ENCODE measurements around the gene COL4A2. TPM values are rescaled to one million over a fixed set of nuclear protein-coding genes. Genes with fewer than 3 reads are reported as not detected.

The COL4A2 gene
- total RNA-seq, 1 donor from 2014 or later, result 511 TPM

DNA sequence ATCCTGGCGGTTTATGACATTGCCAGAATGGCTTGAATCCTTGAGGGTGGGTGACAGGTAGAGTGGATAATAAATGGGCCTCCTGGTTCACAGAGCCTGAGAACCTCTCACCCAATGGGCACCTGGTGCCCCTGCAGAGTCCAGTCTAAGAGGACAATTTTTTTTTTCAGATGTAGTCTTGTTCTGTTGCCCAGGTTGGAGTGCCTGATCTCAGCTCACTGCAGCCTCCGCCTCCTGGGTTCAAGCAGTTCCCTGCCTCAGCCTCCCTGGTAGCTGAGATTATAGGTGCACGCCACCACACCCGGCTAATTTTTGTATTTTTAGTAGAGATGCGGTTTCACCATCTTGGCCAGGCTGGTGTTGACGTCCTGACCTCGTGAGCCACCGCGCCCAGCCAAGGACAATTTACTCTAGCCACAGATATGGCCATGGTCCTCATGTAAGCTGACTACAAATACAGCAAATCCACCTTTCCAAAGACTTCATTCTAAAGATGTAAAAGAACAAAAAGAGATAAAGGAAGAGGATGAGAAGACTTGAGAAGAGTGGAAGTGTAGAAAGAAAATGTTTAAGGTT lies 33.0 kb downstream of the COL4A2 start:
- peak overlapping the region in 1 of 3 donors; percentile 60 for H3K9ac ChIP-seq (ENCODE audit: low read depth in 1 of 3, low read length in 3 of 3)
- peak overlapping the region; percentile 87 for H3K27ac ChIP-seq (ENCODE audit: low read depth, low read length)
- H3K4me1 ChIP-seq (ENCODE audit: control insufficient read depth in 3 of 3, insufficient read depth in 3 of 3, low read length in 3 of 3), result peaks cover 36 to 51% (median 44%) of the 10 kb centered on the region in 3 donors
- peaks cover 5 to 16% (median 15%) of the 10 kb centered on the region in 3 donors for H3K27me3 ChIP-seq (ENCODE audit: control insufficient read depth in 3 of 3, insufficient read depth in 3 of 3, low read length in 3 of 3)
- H3K4me3 ChIP-seq (ENCODE audit: low read length in 3 of 3), result peak overlapping the region in 1 of 3 donors; percentile 34
- H3K9me3 ChIP-seq (ENCODE audit: control insufficient read depth in 3 of 3, low read length in 3 of 3), result no peaks in the 10 kb centered on the region
- H3K36me3 ChIP-seq (ENCODE audit: control insufficient read depth in 3 of 3, insufficient read depth in 3 of 3, low read length in 3 of 3), result no peaks in the 10 kb centered on the region

GRCh38 chr13:110340812-110341444 lies 33.8 kb downstream of the COL4A2 start:
- no peaks in the 10 kb centered on the region for H3K9me3 ChIP-seq (ENCODE audit: control insufficient read depth in 3 of 3, low read length in 3 of 3)
- H3K9ac ChIP-seq (ENCODE audit: low read depth in 1 of 3, low read length in 3 of 3), result peak overlapping the region in 2 of 3 donors; percentile 50 to 60
- H3K27me3 ChIP-seq (ENCODE audit: control insufficient read depth in 3 of 3, insufficient read depth in 3 of 3, low read length in 3 of 3), result peaks cover 5 to 22% (median 15%) of the 10 kb centered on the region in 3 donors
- H3K36me3 ChIP-seq (ENCODE audit: control insufficient read depth in 3 of 3, insufficient read depth in 3 of 3, low read length in 3 of 3), result no peaks in the 10 kb centered on the region
- peak overlapping the region; percentile 34 to 41 (median 35) for H3K4me3 ChIP-seq (ENCODE audit: low read length in 3 of 3)
- peak overlapping the region; percentile 87 for H3K27ac ChIP-seq (ENCODE audit: low read depth, low read length)
- peaks cover 36 to 51% (median 44%) of the 10 kb centered on the region in 3 donors for H3K4me1 ChIP-seq (ENCODE audit: control insufficient read depth in 3 of 3, insufficient read depth in 3 of 3, low read length in 3 of 3)

GRCh38 chr13:110341445-110342244 lies 34.6 kb downstream of the COL4A2 start:
- peaks cover 31 to 48% (median 44%) of the 10 kb centered on the region in 3 donors for H3K4me1 ChIP-seq (ENCODE audit: control insufficient read depth in 3 of 3, insufficient read depth in 3 of 3, low read length in 3 of 3)
- no peaks in the 10 kb centered on the region for H3K9me3 ChIP-seq (ENCODE audit: control insufficient read depth in 3 of 3, low read length in 3 of 3)
- peak overlapping the region in 2 of 3 donors; percentile 27 to 50 for H3K9ac ChIP-seq (ENCODE audit: low read depth in 1 of 3, low read length in 3 of 3)
- peak overlapping the region; percentile 87 for H3K27ac ChIP-seq (ENCODE audit: low read depth, low read length)
- peak overlapping the region; percentile 18 to 41 (median 35) for H3K4me3 ChIP-seq (ENCODE audit: low read length in 3 of 3)
- H3K27me3 ChIP-seq (ENCODE audit: control insufficient read depth in 3 of 3, insufficient read depth in 3 of 3, low read length in 3 of 3), result peaks cover 5 to 26% (median 18%) of the 10 kb centered on the region in 3 donors
- no peaks in the 10 kb centered on the region for H3K36me3 ChIP-seq (ENCODE audit: control insufficient read depth in 3 of 3, insufficient read depth in 3 of 3, low read length in 3 of 3)

- no peaks in the 10 kb centered on the region for H3K9me3 ChIP-seq (ENCODE audit: control insufficient read depth in 3 of 3, low read length in 3 of 3)
- H3K4me1 ChIP-seq (ENCODE audit: control insufficient read depth in 3 of 3, insufficient read depth in 3 of 3, low read length in 3 of 3), result peaks cover 32 to 48% (median 44%) of the 10 kb centered on the region in 3 donors
- peaks cover 5 to 26% (median 21%) of the 10 kb centered on the region in 3 donors for H3K27me3 ChIP-seq (ENCODE audit: control insufficient read depth in 3 of 3, insufficient read depth in 3 of 3, low read length in 3 of 3)
- no peaks in the 10 kb centered on the region for H3K36me3 ChIP-seq (ENCODE audit: control insufficient read depth in 3 of 3, insufficient read depth in 3 of 3, low read length in 3 of 3)
- H3K9ac ChIP-seq (ENCODE audit: low read depth in 1 of 3, low read length in 3 of 3), result no peak overlapping the region
- no peak overlapping the region for H3K27ac ChIP-seq (ENCODE audit: low read depth, low read length)
- H3K4me3 ChIP-seq (ENCODE audit: low read length in 3 of 3), result no peak overlapping the region
Observed at GRCh38 chr13:110342474-110342873, 35.4 kb downstream of the COL4A2 start.

GRCh38 chr13:110343241-110343865 lies 36.3 kb downstream of the COL4A2 start:
- Histone ChIP-seq H3K9ac (ENCODE audit: low read depth in 1 of 3, low read length in 3 of 3) (no peak overlapping the region), H3K4me1 (ENCODE audit: control insufficient read depth in 3 of 3, insufficient read depth in 3 of 3, low read length in 3 of 3) (peaks cover 31 to 50% (median 49%) of the 10 kb centered on the region in 3 donors), H3K27me3 (ENCODE audit: control insufficient read depth in 3 of 3, insufficient read depth in 3 of 3, low read length in 3 of 3) (peaks cover 5 to 30% (median 21%) of the 10 kb centered on the region in 3 donors), H3K9me3 (ENCODE audit: control insufficient read depth in 3 of 3, low read length in 3 of 3) (no peaks in the 10 kb centered on the region), H3K4me3 (ENCODE audit: low read length in 3 of 3) (no peak overlapping the region), H3K36me3 (ENCODE audit: control insufficient read depth in 3 of 3, insufficient read depth in 3 of 3, low read length in 3 of 3) (no peaks in the 10 kb centered on the region), H3K27ac (ENCODE audit: low read depth, low read length) (no peak overlapping the region)

- H3K9ac ChIP-seq (ENCODE audit: low read depth in 1 of 3, low read length in 3 of 3), result no peak overlapping the region
- no peaks in the 10 kb centered on the region for H3K36me3 ChIP-seq (ENCODE audit: control insufficient read depth in 3 of 3, insufficient read depth in 3 of 3, low read length in 3 of 3)
- no peak overlapping the region for H3K27ac ChIP-seq (ENCODE audit: low read depth, low read length)
- H3K4me1 ChIP-seq (ENCODE audit: control insufficient read depth in 3 of 3, insufficient read depth in 3 of 3, low read length in 3 of 3), result peaks cover 34 to 49% (median 47%) of the 10 kb centered on the region in 3 donors
- H3K9me3 ChIP-seq (ENCODE audit: control insufficient read depth in 3 of 3, low read length in 3 of 3), result no peaks in the 10 kb centered on the region
- H3K27me3 ChIP-seq (ENCODE audit: control insufficient read depth in 3 of 3, insufficient read depth in 3 of 3, low read length in 3 of 3), result peaks cover 5 to 30% (median 21%) of the 10 kb centered on the region in 3 donors
- no peak overlapping the region for H3K4me3 ChIP-seq (ENCODE audit: low read length in 3 of 3)
Observed at GRCh38 chr13:110344320-110344719, 37.2 kb downstream of the COL4A2 start.

DNA sequence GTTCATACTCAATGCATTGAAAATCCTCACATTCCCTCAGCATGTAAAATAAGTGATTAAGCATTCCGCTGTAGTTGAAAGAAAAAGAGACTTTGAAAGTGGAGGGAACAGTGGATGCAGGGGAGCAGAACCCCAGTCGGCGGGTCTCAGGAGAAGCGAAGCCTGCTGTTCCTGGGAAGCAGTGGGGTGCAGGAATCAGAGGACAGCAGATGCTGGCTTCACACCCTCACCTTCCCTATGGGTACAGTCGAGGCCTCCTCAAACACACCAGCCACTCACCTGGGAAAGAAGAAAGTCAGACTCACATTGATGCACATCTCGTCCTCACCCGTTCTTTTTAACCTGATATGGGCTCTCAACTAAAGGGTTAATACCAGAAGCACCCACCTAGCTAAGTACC lies 38.2 kb downstream of the COL4A2 start:
- H3K27ac ChIP-seq (ENCODE audit: low read depth, low read length), result no peak overlapping the region
- no peak overlapping the region for H3K4me3 ChIP-seq (ENCODE audit: low read length in 3 of 3)
- H3K4me1 ChIP-seq (ENCODE audit: control insufficient read depth in 3 of 3, insufficient read depth in 3 of 3, low read length in 3 of 3), result peaks cover 32 to 43% (median 42%) of the 10 kb centered on the region in 3 donors
- H3K9ac ChIP-seq (ENCODE audit: low read depth in 1 of 3, low read length in 3 of 3), result no peak overlapping the region
- no peaks in the 10 kb centered on the region for H3K36me3 ChIP-seq (ENCODE audit: control insufficient read depth in 3 of 3, insufficient read depth in 3 of 3, low read length in 3 of 3)
- no peaks in the 10 kb centered on the region for H3K9me3 ChIP-seq (ENCODE audit: control insufficient read depth in 3 of 3, low read length in 3 of 3)
- peaks cover 5 to 30% (median 21%) of the 10 kb centered on the region in 3 donors for H3K27me3 ChIP-seq (ENCODE audit: control insufficient read depth in 3 of 3, insufficient read depth in 3 of 3, low read length in 3 of 3)

- Histone ChIP-seq H3K9me3 (ENCODE audit: control insufficient read depth in 3 of 3, low read length in 3 of 3) (no peaks in the 10 kb centered on the region), H3K36me3 (ENCODE audit: control insufficient read depth in 3 of 3, insufficient read depth in 3 of 3, low read length in 3 of 3) (no peaks in the 10 kb centered on the region), H3K4me3 (ENCODE audit: low read length in 3 of 3) (no peak overlapping the region), H3K4me1 (ENCODE audit: control insufficient read depth in 3 of 3, insufficient read depth in 3 of 3, low read length in 3 of 3) (peaks cover 32 to 43% (median 38%) of the 10 kb centered on the region in 3 donors), H3K9ac (ENCODE audit: low read depth in 1 of 3, low read length in 3 of 3) (no peak overlapping the region), H3K27me3 (ENCODE audit: control insufficient read depth in 3 of 3, insufficient read depth in 3 of 3, low read length in 3 of 3) (peaks cover 5 to 30% (median 21%) of the 10 kb centered on the region in 3 donors), H3K27ac (ENCODE audit: low read depth, low read length) (no peak overlapping the region)
Observed at GRCh38 chr13:110345701-110346100, 38.6 kb downstream of the COL4A2 start.

- Histone ChIP-seq H3K9me3 (ENCODE audit: control insufficient read depth in 3 of 3, low read length in 3 of 3) (no peaks in the 10 kb centered on the region), H3K27ac (ENCODE audit: low read depth, low read length) (no peak overlapping the region), H3K9ac (ENCODE audit: low read depth in 1 of 3, low read length in 3 of 3) (no peak overlapping the region), H3K4me1 (ENCODE audit: control insufficient read depth in 3 of 3, insufficient read depth in 3 of 3, low read length in 3 of 3) (peaks cover 26 to 37% (median 30%) of the 10 kb centered on the region in 3 donors), H3K4me3 (ENCODE audit: low read length in 3 of 3) (no peak overlapping the region), H3K27me3 (ENCODE audit: control insufficient read depth in 3 of 3, insufficient read depth in 3 of 3, low read length in 3 of 3) (peaks cover 5 to 25% (median 17%) of the 10 kb centered on the region in 3 donors), H3K36me3 (ENCODE audit: control insufficient read depth in 3 of 3, insufficient read depth in 3 of 3, low read length in 3 of 3) (no peaks in the 10 kb centered on the region)
Observed at GRCh38 chr13:110346661-110347067, 39.6 kb downstream of the COL4A2 start.

All from skeletal muscle tissue (tissue), 4 donors.